ENCODE measurements around the gene CISD3. TPM values are rescaled to one million over a fixed set of nuclear protein-coding genes. Genes with fewer than 3 reads are reported as not detected.
A peak's percentile ranks its signal among the peaks of the same experiment; 100 is the strongest.

The CISD3 gene
- total and polyA plus RNA-seq, 2 of the 8 experiments (the other 6 are each of a cell fraction or from before 2014, with no cell fraction given), result 9.4 to 11.1 TPM

DNA sequence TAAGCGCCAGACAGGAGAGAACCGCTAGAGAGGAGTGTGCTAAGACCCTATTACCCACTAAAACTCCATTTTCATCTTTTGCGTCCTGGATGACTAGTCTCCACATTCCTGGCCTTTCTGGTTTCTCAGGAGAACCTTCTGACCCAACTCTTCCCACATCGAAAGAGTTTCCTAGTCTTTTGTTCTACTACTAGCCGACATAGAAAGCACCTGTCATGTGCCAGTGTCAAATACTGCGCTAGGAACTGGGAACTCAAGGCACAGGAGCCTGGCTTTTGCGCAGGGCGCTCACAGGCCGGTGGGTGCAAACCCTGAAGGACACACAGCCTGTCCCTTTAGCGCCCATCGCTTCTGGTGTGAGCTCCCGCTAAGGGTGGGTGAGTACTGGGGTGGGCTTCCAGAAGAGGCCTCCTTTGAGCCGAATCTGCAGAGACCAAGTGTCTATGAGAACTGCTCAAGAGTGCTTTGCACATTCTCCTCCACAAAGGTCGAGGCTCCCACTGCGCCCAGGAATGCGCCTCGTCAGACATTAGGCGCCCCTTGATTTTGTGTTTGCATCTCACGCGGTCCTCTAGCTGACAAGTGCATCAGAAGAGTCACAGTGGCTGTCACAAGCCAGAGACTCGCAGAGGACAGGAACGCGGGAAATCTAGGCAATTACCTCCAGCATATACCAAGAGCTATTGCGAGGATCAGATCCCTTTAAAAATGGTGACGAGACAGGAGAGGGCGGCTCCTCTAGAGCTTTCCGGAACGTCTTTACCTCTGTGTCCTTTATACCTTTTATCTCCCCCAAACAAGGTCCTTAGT is 20.4 kb downstream of the CISD3 start (continued):
- TF ChIP-seq SIN3A (conservative IDR thresholded peaks at IDR 0.05 in 1 of 2, IDR thresholded peaks at IDR 0.05 in 1 of 2; ENCODE audit: low read depth in 1 of 2, low read length in 2 of 2) (peak; percentile 54 to 84; a peak in 2 of 4 replicates), BRCA1 (IDR thresholded peaks at IDR 0.05; ENCODE audit: low read depth, low read length) (no peak), RFX5 (IDR thresholded peaks at IDR 0.05; ENCODE audit: borderline replicate concordance, low read depth, low read length) (no peak), SP2 (IDR thresholded peaks at IDR 0.05; ENCODE audit: low read length) (no peak), TAF7 (optimal IDR thresholded peaks at IDR 0.05; ENCODE audit: borderline replicate concordance, low read depth, low read length) (no peak), TEAD4 (IDR thresholded peaks at IDR 0.05; ENCODE audit: low read depth, low read length) (peak; percentile 85), BACH1 (IDR thresholded peaks at IDR 0.05; ENCODE audit: low read length) (peak; percentile 80), FOSL1 (IDR thresholded peaks at IDR 0.05; ENCODE audit: insufficient read depth, low read depth, low read length) (no peak), RXRA (IDR thresholded peaks at IDR 0.05; ENCODE audit: insufficient read depth, low read depth, low read length) (no peak), CEBPB (IDR thresholded peaks at IDR 0.05; ENCODE audit: low read depth, low read length) (no peak), SAP30 (IDR thresholded peaks at IDR 0.05; ENCODE audit: insufficient read depth, insufficient replicate concordance, low read length) (peak; percentile 20)
- TF ChIP-seq, protein P1, sequence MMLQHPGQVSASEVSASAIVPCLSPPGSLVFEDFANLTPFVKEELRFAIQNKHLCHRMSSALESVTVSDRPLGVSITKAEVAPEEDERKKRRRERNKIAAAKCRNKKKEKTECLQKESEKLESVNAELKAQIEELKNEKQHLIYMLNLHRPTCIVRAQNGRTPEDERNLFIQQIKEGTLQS (IDR thresholded peaks at IDR 0.05; ENCODE audit: insufficient read depth, low read depth, low read length), result no peak

Measured in H1 (cell line).